H9 (cell line): ENCODE results near the gene SEC14L5. TPM values are rescaled to one million over a fixed set of nuclear protein-coding genes. Genes with fewer than 3 reads are reported as not detected.

ENCODE experiments used
- DNase-seq: peaks from one replicate; pipeline ENCODE4 v3.0.0-alpha.2; 2017
- H2AFZ ChIP-seq: one replicate; pipeline ENCODE4 v1.6.1; 2013; ENCODE audit warnings: mild to moderate bottlenecking, low read length, control low read depth, moderate library complexity
- H2AK5ac ChIP-seq: 2 replicates; pipeline ENCODE4 v1.6.1; 2013; ENCODE audit warnings: low read length, control low read depth, mixed read lengths; ENCODE audit not compliant: insufficient read length
- H2BK120ac ChIP-seq: one replicate; pipeline ENCODE4 v1.6.1; 2013; ENCODE audit warnings: low read depth, mild to moderate bottlenecking, low read length, control low read depth, inconsistent platforms; ENCODE audit not compliant: poor library complexity, severe bottlenecking
- H2BK12ac ChIP-seq: 2 replicates; pipeline ENCODE4 v1.6.1; 2013; ENCODE audit warnings: low read length, control low read depth, mixed read lengths, low read depth; ENCODE audit not compliant: insufficient read length
- H2BK15ac ChIP-seq: 2 replicates; pipeline ENCODE4 v1.6.1; 2013; ENCODE audit warnings: low read depth, low read length, control low read depth
- H2BK20ac ChIP-seq: one replicate; pipeline ENCODE4 v1.6.1; 2013; ENCODE audit warnings: low read depth, mild to moderate bottlenecking, low read length, control low read depth, inconsistent platforms; ENCODE audit not compliant: poor library complexity, severe bottlenecking
- H2BK5ac ChIP-seq: 2 replicates; pipeline ENCODE4 v1.6.1; 2013; ENCODE audit warnings: low read length, control low read depth, mixed read lengths; ENCODE audit not compliant: insufficient read length
- H3K14ac ChIP-seq: 2 replicates; pipeline ENCODE4 v1.6.1; 2013; ENCODE audit warnings: low read length, control low read depth; ENCODE audit not compliant: insufficient read depth
- H3K18ac ChIP-seq: 2 replicates; pipeline ENCODE4 v1.6.1; 2013; ENCODE audit warnings: low read depth, mild to moderate bottlenecking, mixed read lengths, low read length, control low read depth; ENCODE audit not compliant: insufficient read length
- H3K23ac ChIP-seq: 2 replicates; pipeline ENCODE4 v1.6.1; 2013; ENCODE audit warnings: low read length, control low read depth, mixed read lengths, low read depth; ENCODE audit not compliant: insufficient read length
- H3K23me2 ChIP-seq: 2 replicates; pipeline ENCODE4 v1.6.1; 2013; ENCODE audit warnings: low read depth, mild to moderate bottlenecking, mixed read lengths, low read length, control low read depth; ENCODE audit not compliant: insufficient read length, poor library complexity, severe bottlenecking
- H3K27ac ChIP-seq: 2 replicates; pipeline ENCODE4 v1.5.1; 2013; ENCODE audit warnings: low read length, control low read depth, mixed read lengths, low read depth; ENCODE audit not compliant: insufficient read length
- H3K27me3 ChIP-seq: 2 replicates; pipeline ENCODE4 v1.6.1; 2013; ENCODE audit warnings: low read length, control low read depth, inconsistent platforms; ENCODE audit not compliant: insufficient read depth
- H3K4ac ChIP-seq: 2 replicates; pipeline ENCODE4 v1.6.1; 2013; ENCODE audit warnings: low read depth, mild to moderate bottlenecking, control low read depth, inconsistent platforms, low read length, moderate library complexity
- H3K4me1 ChIP-seq: 2 replicates; pipeline ENCODE4 v1.6.1; 2013; ENCODE audit warnings: low read length, control low read depth, inconsistent platforms; ENCODE audit not compliant: insufficient read depth
- H3K4me2 ChIP-seq: 2 replicates; pipeline ENCODE4 v1.6.1; 2013; ENCODE audit warnings: low read length, control low read depth, mixed read lengths; ENCODE audit not compliant: insufficient read length, insufficient read depth
- H3K56ac ChIP-seq: 2 replicates; pipeline ENCODE4 v1.6.1; 2013; ENCODE audit warnings: low read depth, mild to moderate bottlenecking, mixed read lengths, low read length, control low read depth; ENCODE audit not compliant: insufficient read length
- H3K79me1 ChIP-seq: 2 replicates; pipeline ENCODE4 v1.6.1; 2013; ENCODE audit warnings: low read depth, mild to moderate bottlenecking, moderate library complexity, low read length, control low read depth, inconsistent platforms; ENCODE audit not compliant: insufficient read depth, poor library complexity, severe bottlenecking
- H3K79me2 ChIP-seq: 2 replicates; pipeline ENCODE4 v1.6.1; 2013; ENCODE audit warnings: low read length, control low read depth, inconsistent platforms; ENCODE audit not compliant: insufficient read depth
- H3K9ac ChIP-seq: 2 replicates; pipeline ENCODE4 v1.6.1; 2013; ENCODE audit warnings: low read length, control low read depth, mixed read lengths; ENCODE audit not compliant: insufficient read length; ENCODE audit errors: extremely low read depth
- H3K9me3 ChIP-seq: one replicate; pipeline ENCODE4 v1.6.1; 2013; ENCODE audit warnings: low read depth, low read length, inconsistent platforms; ENCODE audit not compliant: control insufficient read depth
- H3T11ph ChIP-seq: one replicate; pipeline ENCODE4 v1.6.1; 2013; ENCODE audit warnings: mild to moderate bottlenecking, low read length, control low read depth, inconsistent platforms
- H4K20me1 ChIP-seq: one replicate; pipeline ENCODE4 v1.6.1; 2013; ENCODE audit not compliant: control insufficient read depth, insufficient read length, insufficient read depth
- H4K5ac ChIP-seq: 2 replicates; pipeline ENCODE4 v1.6.1; 2013; ENCODE audit warnings: low read depth, mild to moderate bottlenecking, mixed read lengths, low read length, control low read depth; ENCODE audit not compliant: insufficient read length
- H4K8ac ChIP-seq: replicated peaks from 2 replicates; pipeline ENCODE4 v1.6.1; 2013; ENCODE audit warnings: low read length, control low read depth, mixed read lengths, low read depth; ENCODE audit not compliant: insufficient read length
- H4K91ac ChIP-seq: 2 replicates; pipeline ENCODE4 v1.6.1; 2013; ENCODE audit warnings: low read depth, mild to moderate bottlenecking, moderate library complexity, mixed read lengths, low read length, control low read depth; ENCODE audit not compliant: insufficient read length
- H3K27ac Mint-ChIP-seq, 3 experiments: 2 replicates in 2 of 3; 3 replicates in 1 of 3; pipeline ENCODE4 v1.8.0; 2020 to 2021; ENCODE audit warnings: mixed read lengths in 3 of 3, mild to moderate bottlenecking in 1 of 3, moderate library complexity in 1 of 3
- H3K27me3 Mint-ChIP-seq: 2 replicates; pipeline ENCODE4 v1.8.0; 2021; ENCODE audit warnings: low read depth, mild to moderate bottlenecking, moderate library complexity, mixed read lengths
- H3K36me3 Mint-ChIP-seq, 3 experiments: 2 replicates in 2 of 3; 3 replicates in 1 of 3; pipeline ENCODE4 v1.8.0; 2020 to 2021; ENCODE audit warnings: low read depth in 3 of 3, mixed read lengths in 3 of 3; ENCODE audit not compliant: insufficient read depth in 1 of 3
- H3K4me1 Mint-ChIP-seq, 2 experiments: 2 replicates each; pipeline ENCODE4 v1.8.0; 2020; ENCODE audit warnings: mixed read lengths in 2 of 2
- H3K4me3 Mint-ChIP-seq, 2 experiments: 2 replicates in 1 of 2; 3 replicates in 1 of 2; pipeline ENCODE4 v1.8.0; 2020 to 2021; ENCODE audit warnings: mild to moderate bottlenecking in 2 of 2, mixed read lengths in 2 of 2, moderate library complexity in 1 of 2
- H3K9me3 Mint-ChIP-seq, 2 experiments: 2 replicates in 1 of 2; 3 replicates in 1 of 2; pipeline ENCODE4 v1.8.0; 2020; ENCODE audit warnings: mild to moderate bottlenecking in 2 of 2, mixed read lengths in 2 of 2, moderate library complexity in 1 of 2
- CTCF ChIP-seq: fragments of 200-600 bp; sonication (generic); conservative IDR thresholded peaks from 3 replicates; pipeline ENCODE4 v1.8.0; 2021; ENCODE audit warnings: antibody characterized with exemption, mild to moderate bottlenecking
- WGBS: extraction: QIAGEN DNeasy Blood & Tissue Kit; methylation state at CpG from one replicate; pipeline ENCODE4 v1.1.7; 2013; ENCODE audit warnings: missing lambda C conversion rate, low lambda C conversion rate, mixed read lengths; ENCODE audit not compliant: insufficient read length; ENCODE audit errors: extremely low coverage; 5-methylcytosine and 5-hydroxymethylcytosine counted together
- total RNA-seq: library from RNA; stranded (reverse); gene quantifications from 2 replicates; pipeline ENCODE4 v1.2.1, GENCODE V29; 2021

SEC14L5 gene
- total RNA-seq, 1 experiment from 2014 or later: 4.1 TPM

GRCh38 chr16:5015887-5016286 lies 57.8 kb downstream of the SEC14L5 start:
- no peaks in the 10 kb centered on the region; the same call in 1 of the 2 replicates for H3K27me3 ChIP-seq
- no peak overlapping the region for H2BK5ac ChIP-seq
- H2BK15ac ChIP-seq: no peak overlapping the region
- no peak overlapping the region for H3K9ac ChIP-seq
- H2BK12ac ChIP-seq: no peak overlapping the region
- H2AFZ ChIP-seq: no peak overlapping the region
- H3K27ac Mint-ChIP-seq: no peak overlapping the region
- peaks cover 14% of the 10 kb centered on the region for H3K27me3 Mint-ChIP-seq
- H3K4ac ChIP-seq: no peak overlapping the region
- H4K5ac ChIP-seq: no peak overlapping the region
- H3K9me3 ChIP-seq: no peaks in the 10 kb centered on the region
- no peak overlapping the region for H3K14ac ChIP-seq
- no peak overlapping the region for H3K18ac ChIP-seq
- H3K36me3 Mint-ChIP-seq: peaks cover 0 to 4% (median 0%) of the 10 kb centered on the region in 3 experiments; a peak in 1 of 7 replicates
- no peaks in the 10 kb centered on the region for H3K4me1 ChIP-seq
- no peak overlapping the region for H2BK20ac ChIP-seq
- H2BK120ac ChIP-seq: no peak overlapping the region
- H4K91ac ChIP-seq: no peak overlapping the region
- no peak overlapping the region for H3T11ph ChIP-seq
- no peaks in the 10 kb centered on the region for H3K23me2 ChIP-seq
- no peak overlapping the region for H3K4me3 Mint-ChIP-seq
- no peaks in the 10 kb centered on the region; a peak in 1 of 5 replicates for H3K9me3 Mint-ChIP-seq
- H3K27ac ChIP-seq: no peak overlapping the region
- H2AK5ac ChIP-seq: no peak overlapping the region
- no peak for DNase-seq
- H3K4me2 ChIP-seq: no peak overlapping the region
- H3K79me1 ChIP-seq: no peaks in the 10 kb centered on the region
- no CpG with 5 or more reads among the region's 4 CpGs for WGBS
- no peak overlapping the region for H4K8ac ChIP-seq
- H3K23ac ChIP-seq: no peak overlapping the region
- no peak for TF ChIP-seq CTCF
- no peaks in the 10 kb centered on the region for H3K79me2 ChIP-seq
- no peaks in the 10 kb centered on the region for H4K20me1 ChIP-seq
- H3K56ac ChIP-seq: no peak overlapping the region
- H3K4me1 Mint-ChIP-seq: peaks cover 9 to 17% of the 10 kb centered on the region in 2 experiments
